GM19240 (cell line): ENCODE measurements around the gene YWHAQ.
A peak's percentile ranks its signal among the peaks of the same experiment; 100 is the strongest.
"Not testable (repeated sequence)": the region's sequence is repeated elsewhere in the genome, so short reads cannot be mapped to it uniquely, and the experiment has no call there.

ENCODE experiments used
- DNase-seq: peaks from one replicate; pipeline ENCODE4 v3.0.0; 2011; ENCODE audit warnings: low spot score; ENCODE audit not compliant: insufficient read length

YWHAQ gene

GRCh38 chr2:9631878-9632700 lies 1.3 kb upstream of the YWHAQ start:
- no peak for DNase-seq

- no peak for DNase-seq
Observed at GRCh38 chr2:9631553-9631819, 689 bp upstream of the YWHAQ start.

GRCh38 chr2:9630117-9630735 lies 571 bp downstream of the YWHAQ start:
- peak; percentile 60 for DNase-seq

GRCh38 chr2:9629222-9630116 lies 1.3 kb downstream of the YWHAQ start:
- no peak for DNase-seq

- DNase-seq, result no peak
Observed at GRCh38 chr2:9627310-9627709, 3.5 kb downstream of the YWHAQ start.

- no peak for DNase-seq
Observed at GRCh38 chr2:9623151-9623550, 7.6 kb downstream of the YWHAQ start.

GRCh38 chr2:9621655-9622054 lies 9.1 kb downstream of the YWHAQ start:
- DNase-seq, result not testable (repeated sequence)

- DNase-seq, result no peak
Observed at GRCh38 chr2:9618410-9618809, 12.4 kb downstream of the YWHAQ start.

GRCh38 chr2:9617749-9618148 lies 13.0 kb downstream of the YWHAQ start:
- DNase-seq, result no peak

GRCh38 chr2:9617296-9617695 lies 13.5 kb downstream of the YWHAQ start:
- no peak for DNase-seq

GRCh38 chr2:9614562-9614961 lies 16.2 kb downstream of the YWHAQ start:
- no peak for DNase-seq

- DNase-seq, result no peak
Observed at GRCh38 chr2:9613291-9613690, 17.5 kb downstream of the YWHAQ start.

- DNase-seq, result not testable (repeated sequence)
Observed at GRCh38 chr2:9611549-9611912, 19.3 kb downstream of the YWHAQ start.

- DNase-seq, result no peak
Observed at GRCh38 chr2:9610781-9611548, 19.8 kb downstream of the YWHAQ start.

- not testable (repeated sequence) for DNase-seq
Observed at GRCh38 chr2:9608491-9608890, 22.3 kb downstream of the YWHAQ start.

- DNase-seq, result no peak
Observed at GRCh38 chr2:9602412-9602811, 28.4 kb downstream of the YWHAQ start.

- no peak for DNase-seq
Observed at GRCh38 chr2:9601397-9601796, 29.4 kb downstream of the YWHAQ start.

- no peak for DNase-seq
Observed at GRCh38 chr2:9599430-9599829, 31.4 kb downstream of the YWHAQ start.

- no peak for DNase-seq
Observed at GRCh38 chr2:9596621-9597311, 34.0 kb downstream of the YWHAQ start.

GRCh38 chr2:9595746-9596145 lies 35.1 kb downstream of the YWHAQ start:
- DNase-seq, result no peak

- DNase-seq, result not testable (repeated sequence)
Observed at GRCh38 chr2:9595256-9595655, 35.5 kb downstream of the YWHAQ start.
